HepG2 (cell line): ENCODE data around the gene MTUS2. TPM values are rescaled to one million over a fixed set of nuclear protein-coding genes. Genes with fewer than 3 reads are reported as not detected.

Experiments used
- ATAC-seq: fragments of 200-7000 bp; cut with Tn5 transposase; 3 replicates; pipeline ENCODE4 v1.9.1; 2020; ENCODE audit warnings: mild to moderate bottlenecking, moderate library complexity
- BruUV-seq: library from RNA; stranded (reverse); fragments of 400-500 nt; replicated peaks from 2 replicates; lab custom pipeline; 2021; lab: Mats Ljungman, UMichigan
- CTCF ChIA-PET: fragments of 300-600 bp; formaldehyde crosslinking; extraction: SDS; loops from one replicate; lab custom pipeline; 2021; ENCODE audit warnings: low total read pairs, inconsistent platforms, low intra/inter-chr PET ratio; lab: Yijun Ruan, JAX
- POLR2A ChIA-PET: fragments of 350-600 bp; sonication (Branson Sonifier 250); formaldehyde crosslinking; loops from one replicate; lab custom pipeline; 2020; ENCODE audit warnings: antibody characterized with exemption, inconsistent platforms; lab: Yijun Ruan, JAX
- DNase-seq: peaks from one replicate; pipeline ENCODE4 v3.0.0-alpha.2; 2015; ENCODE audit warnings: low spot score
- FAIRE-seq: peaks from 3 replicates; lab custom pipeline; 2011; peaks lifted over from hg19 to GRCh38; lab: Jason Lieb, UNC
- H2AFZ ChIP-seq: one replicate; pipeline ENCODE4 v1.6.1; 2011; ENCODE audit warnings: low read length, inconsistent platforms
- H3K27ac ChIP-seq: fragments of 300-600 bp; 3 replicates; pipeline ENCODE4 v1.8.0; 2011; ENCODE audit warnings: mixed run types, mild to moderate bottlenecking, mixed read lengths, low read length, inconsistent platforms; ENCODE audit not compliant: insufficient read depth; ENCODE audit errors: extremely low read length
- H3K27me3 ChIP-seq, 2 experiments: fragments of 200-600 bp in 1 of 2; 2 replicates in 1 of 2; 3 replicates in 1 of 2; pipeline versions ENCODE4 v1.6.0 to v1.8.0; 2011; ENCODE audit warnings: low read length in 2 of 2, mild to moderate bottlenecking in 2 of 2, moderate library complexity in 2 of 2, inconsistent platforms in 1 of 2; ENCODE audit not compliant: insufficient read depth in 2 of 2, control insufficient read depth in 1 of 2
- H3K36me3 ChIP-seq, 2 experiments: fragments of 200-600 bp in 1 of 2; replicated peaks in 1 of 2; 2 replicates in 1 of 2; 3 replicates in 1 of 2; pipeline versions ENCODE4 v1.5.1 to v1.8.0; 2011; ENCODE audit warnings: low read length in 2 of 2, inconsistent platforms in 1 of 2; ENCODE audit not compliant: insufficient read depth in 2 of 2, control insufficient read depth in 1 of 2
- H3K4me1 ChIP-seq: 2 replicates; pipeline ENCODE4 v1.5.1; 2012; ENCODE audit warnings: low read length, inconsistent platforms; ENCODE audit not compliant: insufficient read depth
- H3K4me2 ChIP-seq: 2 replicates; pipeline ENCODE4 v1.6.0; 2011; ENCODE audit warnings: low read depth, low read length, inconsistent platforms
- H3K4me3 ChIP-seq, 3 experiments: fragments of 200-600 bp in 1 of 3; sonication (generic), shearing (Covaris generic) in 1 of 3; replicated peaks in 1 of 3; 2 replicates each; pipeline ENCODE4 v1.5.1; 2011 to 2016; ENCODE audit warnings: low read length in 3 of 3, inconsistent platforms in 2 of 3, low read depth in 2 of 3, mild to moderate bottlenecking in 2 of 3, control low read depth in 1 of 3, mixed read lengths in 1 of 3; ENCODE audit not compliant: insufficient read depth in 1 of 3
- H3K79me2 ChIP-seq: one replicate; pipeline ENCODE4 v1.6.1; 2011; ENCODE audit warnings: low read length, inconsistent platforms; ENCODE audit not compliant: insufficient read depth
- H3K9ac ChIP-seq: 2 replicates; pipeline ENCODE4 v1.6.0; 2011; ENCODE audit warnings: mild to moderate bottlenecking, low read depth, low read length, inconsistent platforms; ENCODE audit not compliant: insufficient read depth
- H3K9me3 ChIP-seq: 2 replicates; pipeline ENCODE4 v1.5.1; 2012; ENCODE audit warnings: mild to moderate bottlenecking, low read length
- H4K20me1 ChIP-seq: 2 replicates; pipeline ENCODE4 v1.6.0; 2011; ENCODE audit warnings: inconsistent platforms, mild to moderate bottlenecking, low read length, moderate library complexity; ENCODE audit not compliant: insufficient read depth
- GPBP1L1 ChIP-seq: sonication (generic); formaldehyde crosslinking; IDR thresholded peaks from 2 replicates; pipeline ENCODE4 v1.5.0; 2020; ENCODE audit warnings: mild to moderate bottlenecking, missing genetic modification reagents
- HMGXB4 ChIP-seq, 2 experiments: sonication (generic) in 1 of 2; formaldehyde crosslinking in 1 of 2; IDR thresholded peaks; 2 replicates each; pipeline versions ENCODE4 v1.4.0 to v1.6.1; 2018 to 2020; ENCODE audit warnings: missing genetic modification reagents in 2 of 2, borderline replicate concordance in 1 of 2, low read depth in 1 of 2, mild to moderate bottlenecking in 1 of 2, missing biosample characterization in 1 of 2
- NR2C2 ChIP-seq: sonication (generic); formaldehyde crosslinking; IDR thresholded peaks from 2 replicates; pipeline ENCODE4 v1.4.0; 2020; ENCODE audit warnings: missing genetic modification reagents, mild to moderate bottlenecking, moderate library complexity, borderline replicate concordance
- PCBP2 ChIP-seq: fragments of 200-400 bp; formaldehyde crosslinking; optimal IDR thresholded peaks from 2 replicates; pipeline ENCODE3; 2018; ENCODE audit warnings: low read length, low read depth; ENCODE audit not compliant: poor library complexity, severe bottlenecking
- SOX13 ChIP-seq, 3 experiments: fragments of 450-650 bp in 1 of 3; sonication (generic) in 1 of 3; formaldehyde crosslinking in 1 of 3; IDR thresholded peaks in 2 of 3; conservative IDR thresholded peaks in 1 of 3; 2 replicates each; pipeline versions ENCODE4 v1.5.0 to v1.6.1; 2016 to 2020; ENCODE audit warnings: antibody characterized with exemption in 1 of 3, mild to moderate bottlenecking in 1 of 3, missing compliant biosample characterization in 1 of 3, missing genetic modification reagents in 1 of 3, moderate library complexity in 1 of 3
- TCF7L2 ChIP-seq: IDR thresholded peaks from 2 replicates; pipeline ENCODE4 v1.6.1; 2011; ENCODE audit warnings: mild to moderate bottlenecking, low read depth, low read length, moderate library complexity
- TERF1 ChIP-seq: sonication (generic); formaldehyde crosslinking; IDR thresholded peaks from 2 replicates; pipeline ENCODE4 v1.8.0; 2022; ENCODE audit warnings: mild to moderate bottlenecking, missing genetic modification reagents, moderate library complexity
- YEATS4 ChIP-seq: sonication (generic); formaldehyde crosslinking; IDR thresholded peaks from 2 replicates; pipeline ENCODE4 v1.4.0; 2020; ENCODE audit warnings: missing genetic modification reagents, borderline replicate concordance
- ZNF121 ChIP-seq: sonication (generic); formaldehyde crosslinking; IDR thresholded peaks from 2 replicates; pipeline ENCODE4 v1.5.0; 2020; ENCODE audit warnings: mild to moderate bottlenecking, missing genetic modification reagents
- ZNF260 ChIP-seq: sonication (generic); formaldehyde crosslinking; IDR thresholded peaks from 2 replicates; pipeline ENCODE4 v1.4.0; 2020; ENCODE audit warnings: missing genetic modification reagents, low read depth, mild to moderate bottlenecking, borderline replicate concordance
- ZNF660 ChIP-seq: sonication (generic); formaldehyde crosslinking; IDR thresholded peaks from 2 replicates; pipeline ENCODE4 v1.5.1; 2020; ENCODE audit warnings: mild to moderate bottlenecking, low read depth, missing genetic modification reagents, borderline replicate concordance
- WGBS: methylation state at CpG from one replicate; pipeline ENCODE4 v1.1.6; 2017; ENCODE audit warnings: low lambda C conversion rate; 5-methylcytosine and 5-hydroxymethylcytosine counted together
- in situ Hi-C: cut with HindIII; loops from 2 replicates; pipeline ENCODE4 v1.10.0; 2017; ENCODE audit warnings: low pct_unique_long_range_greater_than_20kb; ENCODE audit not compliant: extremely low pct_ligation_motif_present
- intact Hi-C: fragments of 100-400 bp; cut with micrococcal nuclease; formaldehyde crosslinking; loops from one replicate; pipeline ENCODE4 v1.10.0; 2022; ENCODE audit not compliant: unreplicated experiment
- polyA plus RNA-seq, 8 experiments: library from polyadenylated mRNA; depleted of rRNA in 3 of 8; stranded (reverse) in 7 of 8; unstranded in 1 of 8; fragments of >200 nt; fragmentation: Illumina TruSeq in 4 of 8; extraction: Trizol in 4 of 8; gene quantifications; 2 replicates each; pipeline versions ENCODE4 v1.2.1 to v1.2.3, GENCODE V29; 2011 to 2016; ENCODE audit warnings: low read depth in 4 of 8, missing spikeins in 1 of 8, mixed read lengths in 1 of 8; ENCODE audit not compliant: insufficient read depth in 1 of 8
- total RNA-seq, 5 experiments: library from RNA; depleted of rRNA; stranded (reverse); fragments of >200 nt; fragmentation: Illumina TruSeq; extraction: Trizol; gene quantifications; 2 replicates each; pipeline ENCODE4 v1.2.3, GENCODE V29; 2016; ENCODE audit warnings: low read depth in 1 of 5

MTUS2 gene
- total and polyA plus RNA-seq, 2 of the 13 experiments (the other 11 are each of a cell fraction or from before 2014, with no cell fraction given): not detected

GRCh38 chr13:29497137-29497654, 677.1 kb downstream of the MTUS2 start:
- no TSS peak for BruUV-seq
- Histone ChIP-seq H3K36me3 (no peaks in the 10 kb centered on the region), H3K4me2 (no peak overlapping the region), H3K9ac (no peak overlapping the region), H3K27ac (no peak overlapping the region), H3K79me2 (no peaks in the 10 kb centered on the region), H4K20me1 (no peaks in the 10 kb centered on the region), H3K4me3 (no peak overlapping the region), H2AFZ (no peak overlapping the region), H3K4me1 (no peaks in the 10 kb centered on the region), H3K9me3 (no peaks in the 10 kb centered on the region), H3K27me3 (peaks cover 11 to 37% of the 10 kb centered on the region in 2 experiments; a peak in 4 of 5 replicates)
- intact Hi-C loops (no loop called here), in situ Hi-C loops (no loop called here)
- 25% methylated on average over 9 of the region's 15 CpGs for WGBS
- TF ChIP-seq SOX13 (IDR thresholded peaks at IDR 0.05): no peak
- no peak for TF ChIP-seq SOX13 (CRISPR knock-in tag; conservative IDR thresholded peaks at IDR 0.05 in 1 of 2, IDR thresholded peaks at IDR 0.05 in 1 of 2)
- no peak for TF ChIP-seq NR2C2 (CRISPR knock-in tag)
- no peak for TF ChIP-seq YEATS4 (CRISPR knock-in tag)
- no peak for TF ChIP-seq PCBP2
- TF ChIP-seq ZNF260: no peak
- no peak for TF ChIP-seq GPBP1L1 (CRISPR knock-in tag)
- no peak for TF ChIP-seq TCF7L2
- TF ChIP-seq ZNF660: no peak
- TF ChIP-seq ZNF121 (CRISPR knock-in tag): no peak
- no peak for TF ChIP-seq TERF1 (CRISPR knock-in tag)
- no peak for TF ChIP-seq HMGXB4 (CRISPR knock-in tag; IDR thresholded peaks at IDR 0.05; ENCODE audit: borderline replicate concordance in 1 of 2, low read depth in 1 of 2)
- DNase-seq: no peak
- POLR2A ChIA-PET: no interaction called here
- peak; percentile 15; the same call in 1 of the 3 replicates for ATAC-seq
- FAIRE-seq: no peak
- CTCF ChIA-PET: no interaction called here
